ENCODE results near the gene EXOC3L1. TPM values are rescaled to one million over a fixed set of nuclear protein-coding genes. Genes with fewer than 3 reads are reported as not detected.

Gene EXOC3L1
- total and polyA plus RNA-seq, 2 of the 13 experiments (the other 11 are each of a cell fraction or from before 2014, with no cell fraction given), result 0.12 TPM; not detected in 1

DNA sequence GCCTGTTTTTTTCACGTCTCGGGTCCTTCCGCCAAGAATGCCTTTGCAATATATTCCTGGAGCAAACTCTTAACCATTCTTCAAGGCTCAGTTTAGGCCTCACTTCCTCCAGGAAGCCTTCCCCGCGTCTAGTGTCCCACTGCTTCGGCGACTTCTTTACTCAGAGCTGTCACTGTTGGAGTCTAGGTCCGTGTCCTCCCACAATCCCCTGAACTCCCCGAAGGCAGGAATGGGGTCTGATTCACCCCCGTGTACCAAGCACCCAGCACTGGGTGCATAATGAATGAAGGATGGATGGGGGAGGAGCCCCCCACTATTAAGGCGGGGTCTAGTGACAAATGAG is 6.7 kb downstream of the EXOC3L1 start (continued):
- no peak for TF ChIP-seq ZNF451 (CRISPR knock-in tag; IDR thresholded peaks at IDR 0.05)
- TF ChIP-seq ZNF543 (CRISPR knock-in tag; IDR thresholded peaks at IDR 0.05), result no peak
- TF ChIP-seq, protein P1, sequence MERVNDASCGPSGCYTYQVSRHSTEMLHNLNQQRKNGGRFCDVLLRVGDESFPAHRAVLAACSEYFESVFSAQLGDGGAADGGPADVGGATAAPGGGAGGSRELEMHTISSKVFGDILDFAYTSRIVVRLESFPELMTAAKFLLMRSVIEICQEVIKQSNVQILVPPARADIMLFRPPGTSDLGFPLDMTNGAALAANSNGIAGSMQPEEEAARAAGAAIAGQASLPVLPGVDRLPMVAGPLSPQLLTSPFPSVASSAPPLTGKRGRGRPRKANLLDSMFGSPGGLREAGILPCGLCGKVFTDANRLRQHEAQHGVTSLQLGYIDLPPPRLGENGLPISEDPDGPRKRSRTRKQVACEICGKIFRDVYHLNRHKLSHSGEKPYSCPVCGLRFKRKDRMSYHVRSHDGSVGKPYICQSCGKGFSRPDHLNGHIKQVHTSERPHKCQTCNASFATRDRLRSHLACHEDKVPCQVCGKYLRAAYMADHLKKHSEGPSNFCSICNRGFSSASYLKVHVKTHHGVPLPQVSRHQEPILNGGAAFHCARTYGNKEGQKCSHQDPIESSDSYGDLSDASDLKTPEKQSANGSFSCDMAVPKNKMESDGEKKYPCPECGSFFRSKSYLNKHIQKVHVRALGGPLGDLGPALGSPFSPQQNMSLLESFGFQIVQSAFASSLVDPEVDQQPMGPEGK (CRISPR knock-in tag; IDR thresholded peaks at IDR 0.05), result peak; percentile 69; the same call in 1 of the 2 replicates
- TF ChIP-seq, protein P2, sequence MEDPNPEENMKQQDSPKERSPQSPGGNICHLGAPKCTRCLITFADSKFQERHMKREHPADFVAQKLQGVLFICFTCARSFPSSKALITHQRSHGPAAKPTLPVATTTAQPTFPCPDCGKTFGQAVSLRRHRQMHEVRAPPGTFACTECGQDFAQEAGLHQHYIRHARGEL (CRISPR knock-in tag; IDR thresholded peaks at IDR 0.05), result no peak
- TF ChIP-seq ZNF713 (CRISPR knock-in tag; IDR thresholded peaks at IDR 0.05), result peak; percentile 65; the same call in 1 of the 2 replicates
- TF ChIP-seq ZFAT (CRISPR knock-in tag; conservative IDR thresholded peaks at IDR 0.05), result no peak
- TF ChIP-seq ZNF549 (CRISPR knock-in tag; IDR thresholded peaks at IDR 0.05), result no peak
- TF ChIP-seq, protein P3, sequence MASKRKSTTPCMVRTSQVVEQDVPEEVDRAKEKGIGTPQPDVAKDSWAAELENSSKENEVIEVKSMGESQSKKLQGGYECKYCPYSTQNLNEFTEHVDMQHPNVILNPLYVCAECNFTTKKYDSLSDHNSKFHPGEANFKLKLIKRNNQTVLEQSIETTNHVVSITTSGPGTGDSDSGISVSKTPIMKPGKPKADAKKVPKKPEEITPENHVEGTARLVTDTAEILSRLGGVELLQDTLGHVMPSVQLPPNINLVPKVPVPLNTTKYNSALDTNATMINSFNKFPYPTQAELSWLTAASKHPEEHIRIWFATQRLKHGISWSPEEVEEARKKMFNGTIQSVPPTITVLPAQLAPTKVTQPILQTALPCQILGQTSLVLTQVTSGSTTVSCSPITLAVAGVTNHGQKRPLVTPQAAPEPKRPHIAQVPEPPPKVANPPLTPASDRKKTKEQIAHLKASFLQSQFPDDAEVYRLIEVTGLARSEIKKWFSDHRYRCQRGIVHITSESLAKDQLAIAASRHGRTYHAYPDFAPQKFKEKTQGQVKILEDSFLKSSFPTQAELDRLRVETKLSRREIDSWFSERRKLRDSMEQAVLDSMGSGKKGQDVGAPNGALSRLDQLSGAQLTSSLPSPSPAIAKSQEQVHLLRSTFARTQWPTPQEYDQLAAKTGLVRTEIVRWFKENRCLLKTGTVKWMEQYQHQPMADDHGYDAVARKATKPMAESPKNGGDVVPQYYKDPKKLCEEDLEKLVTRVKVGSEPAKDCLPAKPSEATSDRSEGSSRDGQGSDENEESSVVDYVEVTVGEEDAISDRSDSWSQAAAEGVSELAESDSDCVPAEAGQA (IDR thresholded peaks at IDR 0.05; ENCODE audit: low read depth), result no peak
- TF ChIP-seq, protein P3 (CRISPR knock-in tag; IDR thresholded peaks at IDR 0.05; ENCODE audit: borderline replicate concordance), result no peak
- no peak for TF ChIP-seq ZNF296 (CRISPR knock-in tag; conservative IDR thresholded peaks at IDR 0.05)
- no peak for TF ChIP-seq YEATS4 (CRISPR knock-in tag; IDR thresholded peaks at IDR 0.05; ENCODE audit: borderline replicate concordance)
- TF ChIP-seq, protein P4, sequence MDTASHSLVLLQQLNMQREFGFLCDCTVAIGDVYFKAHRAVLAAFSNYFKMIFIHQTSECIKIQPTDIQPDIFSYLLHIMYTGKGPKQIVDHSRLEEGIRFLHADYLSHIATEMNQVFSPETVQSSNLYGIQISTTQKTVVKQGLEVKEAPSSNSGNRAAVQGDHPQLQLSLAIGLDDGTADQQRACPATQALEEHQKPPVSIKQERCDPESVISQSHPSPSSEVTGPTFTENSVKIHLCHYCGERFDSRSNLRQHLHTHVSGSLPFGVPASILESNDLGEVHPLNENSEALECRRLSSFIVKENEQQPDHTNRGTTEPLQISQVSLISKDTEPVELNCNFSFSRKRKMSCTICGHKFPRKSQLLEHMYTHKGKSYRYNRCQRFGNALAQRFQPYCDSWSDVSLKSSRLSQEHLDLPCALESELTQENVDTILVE (CRISPR knock-in tag; IDR thresholded peaks at IDR 0.05), result no peak
- no peak for TF ChIP-seq ZNF75D (CRISPR knock-in tag; IDR thresholded peaks at IDR 0.05; ENCODE audit: borderline replicate concordance)
- TF ChIP-seq ZBTB20 (CRISPR knock-in tag; IDR thresholded peaks at IDR 0.05; ENCODE audit: borderline replicate concordance, low read depth), result peak; percentile 16; the same call in 1 of the 2 replicates
- 0 out of 2 replicates have a peak, but pooled peaks have one; percentile 25 for TF ChIP-seq ZMAT3 (CRISPR knock-in tag; conservative IDR thresholded peaks at IDR 0.05)
- no peak for TF ChIP-seq SSRP1 (CRISPR knock-in tag; IDR thresholded peaks at IDR 0.05)
- peak; percentile 29; the same call in 1 of the 2 replicates for TF ChIP-seq EED (CRISPR knock-in tag; IDR thresholded peaks at IDR 0.05)
- no peak for TF ChIP-seq PHB2 (IDR thresholded peaks at IDR 0.05; ENCODE audit: partially characterized antibody)
- no peak for TF ChIP-seq ZNF180 (CRISPR knock-in tag; IDR thresholded peaks at IDR 0.05; ENCODE audit: borderline replicate concordance, low read depth)
- TF ChIP-seq, protein P5, sequence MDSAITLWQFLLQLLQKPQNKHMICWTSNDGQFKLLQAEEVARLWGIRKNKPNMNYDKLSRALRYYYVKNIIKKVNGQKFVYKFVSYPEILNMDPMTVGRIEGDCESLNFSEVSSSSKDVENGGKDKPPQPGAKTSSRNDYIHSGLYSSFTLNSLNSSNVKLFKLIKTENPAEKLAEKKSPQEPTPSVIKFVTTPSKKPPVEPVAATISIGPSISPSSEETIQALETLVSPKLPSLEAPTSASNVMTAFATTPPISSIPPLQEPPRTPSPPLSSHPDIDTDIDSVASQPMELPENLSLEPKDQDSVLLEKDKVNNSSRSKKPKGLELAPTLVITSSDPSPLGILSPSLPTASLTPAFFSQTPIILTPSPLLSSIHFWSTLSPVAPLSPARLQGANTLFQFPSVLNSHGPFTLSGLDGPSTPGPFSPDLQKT (CRISPR knock-in tag; IDR thresholded peaks at IDR 0.05; ENCODE audit: borderline replicate concordance), result no peak
- TF ChIP-seq ZNF225 (CRISPR knock-in tag; IDR thresholded peaks at IDR 0.05), result peak; percentile 3; the same call in 1 of the 2 replicates
- TF ChIP-seq MATR3 (CRISPR knock-in tag; IDR thresholded peaks at IDR 0.05), result no peak

Data from HepG2 (cell line).